K562 (cell line): Measurements from ENCODE around the gene ITGB1BP2. TPM values are rescaled to one million over a fixed set of nuclear protein-coding genes. Genes with fewer than 3 reads are reported as not detected.
A peak's percentile ranks its signal among the peaks of the same experiment; 100 is the strongest.
"Not testable (repeated sequence)": the region's sequence is repeated elsewhere in the genome, so short reads cannot be mapped to it uniquely, and the experiment has no call there.

Source experiments
- ATAC-seq: fragments of 200-7000 bp; cut with Tn5 transposase; 3 replicates; pipeline ENCODE4 v1.9.1; 2020; ENCODE audit warnings: moderate library complexity
- BruUV-seq: library from RNA; stranded (reverse); fragments of 400-500 nt; replicated peaks from 2 replicates; lab custom pipeline; 2021; lab: Mats Ljungman, UMichigan
- CTCF ChIA-PET: fragments of 300-600 bp; formaldehyde crosslinking; extraction: SDS; loops from one replicate; lab custom pipeline; 2021; ENCODE audit warnings: low intra/inter-chr PET ratio; lab: Yijun Ruan, JAX
- POLR2A ChIA-PET: fragments of 300-600, 350-650 bp; sonication (Branson Sonifier 250); formaldehyde crosslinking; extraction: SDS; loops from one replicate; lab custom pipeline; 2021; ENCODE audit warnings: antibody characterized with exemption, inconsistent platforms; lab: Yijun Ruan, JAX
- DNase-seq, 4 experiments: peaks; one replicate each; pipeline versions ENCODE4 v3.0.0 to v3.0.0-alpha.2; 2011 to 2018; ENCODE audit warnings: low spot score in 3 of 4, mixed read lengths in 3 of 4; ENCODE audit errors: extremely low read depth in 1 of 4
- FAIRE-seq: peaks from 2 replicates; lab custom pipeline; 2011; peaks lifted over from hg19 to GRCh38; lab: Jason Lieb, UNC
- H2AFZ ChIP-seq: 2 replicates; pipeline ENCODE4 v1.6.0; 2011; ENCODE audit warnings: low read depth, low read length, control low read depth, inconsistent platforms
- H3K27ac ChIP-seq: fragments of 200-600 bp; 3 replicates; pipeline ENCODE4 v1.8.0; 2011; ENCODE audit warnings: low read depth, mild to moderate bottlenecking, control low read depth, inconsistent platforms, low read length, moderate library complexity, mixed read lengths; ENCODE audit errors: extremely low read depth
- H3K27me3 ChIP-seq, 2 experiments: fragments of 300-600 bp in 1 of 2; 2 replicates in 1 of 2; 3 replicates in 1 of 2; pipeline versions ENCODE4 v1.6.0 to v1.8.0; 2011; ENCODE audit warnings: inconsistent platforms in 2 of 2, low read length in 2 of 2, mild to moderate bottlenecking in 1 of 2, mixed read lengths in 1 of 2, moderate library complexity in 1 of 2; ENCODE audit not compliant: control insufficient read depth in 2 of 2, insufficient read depth in 2 of 2
- H3K36me3 ChIP-seq: fragments of 300-600 bp; 3 replicates; pipeline ENCODE4 v1.8.0; 2011; ENCODE audit warnings: mild to moderate bottlenecking, low read length, inconsistent platforms; ENCODE audit not compliant: control insufficient read depth, insufficient read depth
- H3K4me1 ChIP-seq, 2 experiments: fragments of 200-600 bp in 1 of 2; replicated peaks in 1 of 2; 2 replicates in 1 of 2; 3 replicates in 1 of 2; pipeline versions ENCODE4 v1.5.1 to v1.8.0; 2011; ENCODE audit warnings: inconsistent platforms in 2 of 2, low read length in 2 of 2, mild to moderate bottlenecking in 1 of 2, mixed read lengths in 1 of 2, moderate library complexity in 1 of 2; ENCODE audit not compliant: control insufficient read depth in 2 of 2, insufficient read depth in 2 of 2
- H3K4me2 ChIP-seq: 2 replicates; pipeline ENCODE4 v1.6.1; 2011; ENCODE audit warnings: low read length, control low read depth, inconsistent platforms, mixed read lengths; ENCODE audit not compliant: insufficient read depth
- H3K4me3 ChIP-seq: fragments of 200-600 bp; sonication (generic), shearing (Covaris generic); 2 replicates; pipeline ENCODE4 v1.5.1; 2016; ENCODE audit warnings: control low read depth, inconsistent platforms
- H3K79me2 ChIP-seq: fragments of 200-600 bp; 3 replicates; pipeline ENCODE4 v1.8.0; 2011; ENCODE audit warnings: low read length, inconsistent platforms; ENCODE audit not compliant: control insufficient read depth, insufficient read depth
- H3K9ac ChIP-seq, 2 experiments: 2 replicates each; pipeline versions ENCODE4 v1.6.0 to v1.6.1; 2011; ENCODE audit warnings: low read depth in 2 of 2, low read length in 2 of 2, control low read depth in 1 of 2, inconsistent platforms in 1 of 2, mild to moderate bottlenecking in 1 of 2, mixed read lengths in 1 of 2; ENCODE audit not compliant: insufficient read depth in 1 of 2
- H3K9me1 ChIP-seq: one replicate; pipeline ENCODE4 v1.6.0; 2011; ENCODE audit warnings: inconsistent platforms, mild to moderate bottlenecking, low read length, moderate library complexity; ENCODE audit not compliant: control insufficient read depth, insufficient read depth
- H3K9me3 ChIP-seq: replicated peaks from 2 replicates; pipeline ENCODE4 v1.5.1; 2011; ENCODE audit warnings: low read depth, low read length, inconsistent platforms; ENCODE audit not compliant: control insufficient read depth, insufficient read depth
- H4K20me1 ChIP-seq: replicated peaks from 2 replicates; pipeline ENCODE4 v1.6.1; 2011; ENCODE audit warnings: low read length, inconsistent platforms, mixed read lengths; ENCODE audit not compliant: control insufficient read depth, insufficient read depth
- CBX3 ChIP-seq, 2 experiments: IDR thresholded peaks; 1 replicate in 1 of 2; 2 replicates in 1 of 2; pipeline ENCODE4 v1.6.1; 2012; ENCODE audit warnings: inconsistent platforms in 2 of 2, low read length in 2 of 2, borderline replicate concordance in 1 of 2, control low read depth in 1 of 2
- CBX5 ChIP-seq: IDR thresholded peaks from 2 replicates; pipeline ENCODE4 v1.6.1; 2014; ENCODE audit warnings: low read depth, borderline replicate concordance
- IFI16 ChIP-seq: fragments of 250-450 bp; sonication (Bioruptor Pico); IDR thresholded peaks from 2 replicates; pipeline ENCODE4 v2.1.2; 2022; ENCODE audit warnings: mild to moderate bottlenecking, inconsistent platforms
- TRIM24 ChIP-seq, 2 experiments: fragments of 450-650 bp; IDR thresholded peaks; 2 replicates each; pipeline ENCODE4 v1.6.1; 2016
- TRIM28 ChIP-seq: fragments of 450-650 bp; IDR thresholded peaks from 2 replicates; pipeline ENCODE4 v1.6.1; 2017
- in situ Hi-C: fragments of 300-500 bp; cut with MboI; formaldehyde crosslinking; loops from 4 replicates; pipeline ENCODE4 v1.15.0; 2018; ENCODE audit warnings: inconsistent platforms, mixed read lengths
- intact Hi-C: fragments of 100-400 bp; cut with micrococcal nuclease; formaldehyde crosslinking; loops from 2 replicates; pipeline ENCODE4 v1.14.2; 2022
- polyA plus RNA-seq, 8 experiments: library from polyadenylated mRNA; depleted of rRNA in 4 of 8; stranded (reverse) in 5 of 8; unstranded in 3 of 8; fragments of >200 nt; fragmentation: Nextera tagmentation in 2 of 8; fragmentation: Illumina TruSeq in 1 of 8; extraction: Ambion mirVana in 2 of 8; extraction: Trizol in 1 of 8; gene quantifications; 2 replicates each; pipeline versions ENCODE4 v1.2.1 to v1.2.3, GENCODE V29; 2011 to 2014; ENCODE audit warnings: inconsistent platforms in 1 of 8, missing spikeins in 1 of 8
- total RNA-seq, 7 experiments: library from RNA; depleted of rRNA in 6 of 7; stranded (reverse); fragments of >200 nt in 6 of 7; fragmentation: Illumina TruSeq in 2 of 7; extraction: Trizol in 2 of 7; gene quantifications; 2 replicates each; pipeline versions ENCODE4 v1.2.1 to v1.2.3, GENCODE V29; 2011 to 2021; ENCODE audit warnings: low replicate concordance in 1 of 7

Gene ITGB1BP2
- total and polyA plus RNA-seq, 9 of the 15 experiments (the other 6 are each of a cell fraction or from before 2014, with no cell fraction given), result 1.6 to 4.0 (median 1.9) TPM

DNA sequence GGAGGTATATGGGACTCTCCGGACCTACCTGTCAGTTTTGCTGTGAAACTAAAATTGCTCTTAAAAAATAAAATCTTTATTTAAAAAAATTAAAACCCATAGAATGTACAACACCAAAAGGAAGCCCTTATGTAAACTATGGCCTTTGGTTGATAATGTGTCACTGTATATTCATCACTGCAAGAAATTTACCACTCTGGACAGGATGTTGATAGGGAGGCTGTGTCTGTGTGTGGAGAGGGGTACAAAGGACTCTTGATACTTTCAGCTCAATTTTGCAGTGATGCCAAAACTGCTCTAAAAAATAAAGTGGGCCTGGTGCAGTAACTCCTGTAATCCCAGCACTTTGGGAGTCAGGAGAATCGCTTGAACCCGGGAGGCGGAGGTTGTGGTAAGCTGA lies 44.7 kb upstream of the ITGB1BP2 start (continued):
- no peak for TF ChIP-seq IFI16 (CRISPR knock-in tag)

DNA sequence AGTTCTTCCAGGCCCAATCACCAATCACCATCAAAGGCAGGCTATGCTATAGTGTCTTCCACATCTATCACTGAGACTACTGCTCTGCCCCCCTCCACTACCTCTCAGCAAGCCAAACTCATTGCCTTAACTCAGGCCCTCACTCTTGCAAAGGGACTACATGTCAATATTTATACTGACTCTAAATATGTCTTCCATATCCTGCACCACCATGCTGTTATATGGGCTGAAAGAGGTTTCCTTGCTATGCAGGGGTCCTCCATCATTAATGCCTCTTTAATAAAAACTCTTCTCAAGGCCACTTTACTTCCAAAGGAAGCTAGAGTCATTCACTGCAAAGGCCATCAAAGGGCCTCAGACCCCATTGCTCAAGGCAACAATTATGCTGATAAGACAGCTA lies 32.9 kb upstream of the ITGB1BP2 start:
- TF ChIP-seq CBX5 (peak; percentile 71; the same call in 1 of the 2 replicates), TRIM24 (IDR thresholded peaks at IDR 0.05) (peak in 1 of 2 experiments; percentile 35; a peak in 1 of 4 replicates), CBX3 (IDR thresholded peaks at IDR 0.05; ENCODE audit: borderline replicate concordance in 1 of 2, low read length in 2 of 2) (peak in 1 of 2 experiments; percentile 38; a peak in 1 of 3 replicates), TRIM28 (peak; percentile 68; the same call in 1 of the 2 replicates)
- intact Hi-C loops, H3K9me1 ChIP-seq, H3K27ac ChIP-seq, H3K36me3 ChIP-seq, H3K4me2 ChIP-seq, H2AFZ ChIP-seq, FAIRE-seq, H4K20me1 ChIP-seq, H3K4me1 ChIP-seq, H3K79me2 ChIP-seq, H3K9me3 ChIP-seq, H3K9ac ChIP-seq, BruUV-seq, H3K27me3 ChIP-seq, H3K4me3 ChIP-seq, POLR2A ChIA-PET, ATAC-seq, DNase-seq, CTCF ChIA-PET, in situ Hi-C loops: not testable (repeated sequence)
